ENCODE measurements around the gene CDK14. TPM values are rescaled to one million over a fixed set of nuclear protein-coding genes. Genes with fewer than 3 reads are reported as not detected.
A peak's percentile ranks its signal among the peaks of the same experiment; 100 is the strongest.
"Not testable (repeated sequence)": the region's sequence is repeated elsewhere in the genome, so short reads cannot be mapped to it uniquely, and the experiment has no call there.

Gene CDK14
- total and polyA plus RNA-seq, 2 of the 8 experiments (the other 6 are each of a cell fraction or from before 2014, with no cell fraction given) = 5.5 to 47.3 TPM

DNA sequence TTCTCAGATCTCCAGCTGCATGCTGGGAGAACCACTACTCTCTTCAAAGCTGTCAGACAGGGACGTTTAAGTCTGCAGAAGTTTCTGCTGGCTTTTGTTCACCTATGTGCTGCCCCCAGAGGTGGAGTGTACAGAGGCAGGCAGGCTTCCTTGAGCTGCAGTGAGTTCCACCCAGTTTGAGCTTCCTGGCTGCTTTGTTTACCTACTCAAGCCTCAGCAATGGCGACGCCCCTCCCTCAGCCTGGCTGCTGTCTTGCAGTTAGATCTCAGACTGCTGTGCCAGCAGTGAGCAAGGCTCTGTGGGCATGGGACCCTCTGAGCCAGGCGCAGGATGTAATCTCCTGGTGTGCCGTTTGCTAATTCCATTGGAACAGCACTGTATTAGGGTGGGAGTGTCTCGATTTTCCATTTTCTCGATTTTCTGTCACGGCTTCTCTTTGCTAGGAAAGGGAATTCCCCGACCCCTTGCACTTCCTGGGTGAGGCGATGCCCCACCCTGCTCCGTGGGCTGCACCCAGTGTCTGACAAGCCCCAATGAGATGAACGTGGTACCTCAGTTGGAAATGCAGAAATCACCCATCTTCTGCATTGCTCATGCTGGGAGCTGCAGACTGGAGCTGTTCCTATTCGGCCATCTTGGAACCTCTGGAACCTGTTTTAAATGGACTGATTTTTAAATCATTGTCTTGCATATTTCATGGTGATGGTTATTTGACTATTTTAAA is 332.7 kb downstream of the CDK14 start:
- H3K27me3 ChIP-seq (replicated peaks in 1 of 4; ENCODE audit: control insufficient read depth in 3 of 4, extremely low read depth in 1 of 4, insufficient read depth in 3 of 4, low read length in 3 of 4); H3K56ac ChIP-seq (replicated peaks; ENCODE audit: insufficient read length, low read depth, low read length); H3K4me1 ChIP-seq (replicated peaks in 1 of 4; ENCODE audit: control insufficient read depth in 3 of 4, insufficient read depth in 4 of 4, low read length in 3 of 4); H3K23ac ChIP-seq (ENCODE audit: insufficient read length); H3K79me2 ChIP-seq (ENCODE audit: control insufficient read depth in 1 of 2, insufficient read depth in 2 of 2, low read length in 2 of 2); H2BK5ac ChIP-seq (ENCODE audit: low read depth, low read length); H3K4me2 ChIP-seq (ENCODE audit: insufficient read depth in 1 of 2, low read depth in 2 of 2, low read length in 2 of 2); H3K18ac ChIP-seq (ENCODE audit: extremely low read depth, low read length); H3K23me2 ChIP-seq (ENCODE audit: low read depth, low read length); H4K5ac ChIP-seq (ENCODE audit: insufficient read length, low read depth, low read length); H3K79me1 ChIP-seq (ENCODE audit: low read depth, low read length); H3K14ac ChIP-seq (ENCODE audit: insufficient read length); H2BK20ac ChIP-seq (ENCODE audit: low read length); H3K27ac ChIP-seq (ENCODE audit: low read depth, low read length); H2BK12ac ChIP-seq (ENCODE audit: low read depth, low read length); H4K20me1 ChIP-seq (replicated peaks in 1 of 2; ENCODE audit: control insufficient read depth in 1 of 2, insufficient read depth in 2 of 2, low read length in 2 of 2); H4K91ac ChIP-seq (replicated peaks; ENCODE audit: insufficient read length, low read length); H3K4ac ChIP-seq (replicated peaks; ENCODE audit: insufficient read length, low read depth, low read length); H3K4me3 ChIP-seq (ENCODE audit: extremely low read depth in 1 of 4, insufficient read depth in 2 of 4, low read depth in 3 of 4, low read length in 4 of 4); H2AFZ ChIP-seq (ENCODE audit: low read length); H2AK5ac ChIP-seq (ENCODE audit: low read depth, low read length); H2BK15ac ChIP-seq (ENCODE audit: low read length); H2BK120ac ChIP-seq (replicated peaks; ENCODE audit: low read depth, low read length); POLR2A ChIA-PET (ENCODE audit: partially characterized antibody); FAIRE-seq; H3K9ac ChIP-seq (replicated peaks in 1 of 4; ENCODE audit: extremely low read depth in 1 of 4, low read depth in 3 of 4, low read length in 3 of 4); H3K36me3 ChIP-seq (ENCODE audit: control insufficient read depth in 2 of 4, insufficient read depth in 4 of 4, low read length in 3 of 4); H3K9me3 ChIP-seq (ENCODE audit: insufficient read depth in 2 of 2, low read depth in 1 of 2, low read length in 1 of 2): not testable (repeated sequence)
- CTCF ChIA-PET (ENCODE audit: partially characterized antibody) = interaction anchor here (0.6 to 3.1 kb wide), 11 partner anchors 9 to 222 kb away, joined by 3 to 14 read pairs (median 4); no protein-coding TSS in a partner anchor
- peak overlapping the region; percentile 79; the same call in 1 of the 2 replicates for H4K8ac ChIP-seq (ENCODE audit: extremely low read depth, insufficient read depth, low read length)
- 91% methylated on average over 13 of the region's 13 CpGs; no CpG with 5 or more reads in 1 of the 2 experiments for WGBS, 2 experiments (ENCODE audit: extremely low coverage in 1 of 2, insufficient coverage in 1 of 2, insufficient read length in 1 of 2, insufficient replicate concordance in 2 of 2, low coverage in 1 of 2, low lambda C conversion rate in 2 of 2, missing lambda C conversion rate in 1 of 2)
- peak in 1 of 2 experiments; percentile 7; a peak in 1 of 4 replicates for TF ChIP-seq RAD21 (IDR thresholded peaks at IDR 0.05 in 1 of 2, conservative IDR thresholded peaks at IDR 0.05 in 1 of 2; ENCODE audit: low read depth in 2 of 2, low read length in 2 of 2)
- TF ChIP-seq, protein P1, sequence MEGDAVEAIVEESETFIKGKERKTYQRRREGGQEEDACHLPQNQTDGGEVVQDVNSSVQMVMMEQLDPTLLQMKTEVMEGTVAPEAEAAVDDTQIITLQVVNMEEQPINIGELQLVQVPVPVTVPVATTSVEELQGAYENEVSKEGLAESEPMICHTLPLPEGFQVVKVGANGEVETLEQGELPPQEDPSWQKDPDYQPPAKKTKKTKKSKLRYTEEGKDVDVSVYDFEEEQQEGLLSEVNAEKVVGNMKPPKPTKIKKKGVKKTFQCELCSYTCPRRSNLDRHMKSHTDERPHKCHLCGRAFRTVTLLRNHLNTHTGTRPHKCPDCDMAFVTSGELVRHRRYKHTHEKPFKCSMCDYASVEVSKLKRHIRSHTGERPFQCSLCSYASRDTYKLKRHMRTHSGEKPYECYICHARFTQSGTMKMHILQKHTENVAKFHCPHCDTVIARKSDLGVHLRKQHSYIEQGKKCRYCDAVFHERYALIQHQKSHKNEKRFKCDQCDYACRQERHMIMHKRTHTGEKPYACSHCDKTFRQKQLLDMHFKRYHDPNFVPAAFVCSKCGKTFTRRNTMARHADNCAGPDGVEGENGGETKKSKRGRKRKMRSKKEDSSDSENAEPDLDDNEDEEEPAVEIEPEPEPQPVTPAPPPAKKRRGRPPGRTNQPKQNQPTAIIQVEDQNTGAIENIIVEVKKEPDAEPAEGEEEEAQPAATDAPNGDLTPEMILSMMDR (IDR thresholded peaks at IDR 0.05; ENCODE audit: control extremely low read depth in 1 of 3, insufficient read depth in 1 of 3, low read depth in 1 of 3, low read length in 3 of 3) = peak; percentile 19 to 34 (median 24); a peak in 3 of 4 replicates
- peak in 1 of 2 experiments; percentile 31 for DNase-seq (ENCODE audit: low read depth in 1 of 2, low spot score in 2 of 2)
